EL (cell line): ENCODE data around the gene PWP1.
A peak's percentile ranks its signal among the peaks of the same experiment; 100 is the strongest.

Experiments used
- DNase-seq: peaks from one replicate; pipeline ENCODE4 v3.0.0-alpha.2; 2016

Gene PWP1

GRCh38 chr12:107685360-107686248 is at the start of gene PWP1:
Gene PWP1, plus strand, starts transcription at chr12:107685799. Its CDS starts 101 bp downstream, at chr12:107685900.
- peak; percentile 95 for DNase-seq

GRCh38 chr12:107641154-107641553 is 44.4 kb upstream of the PWP1 start:
- DNase-seq: no peak

DNA sequence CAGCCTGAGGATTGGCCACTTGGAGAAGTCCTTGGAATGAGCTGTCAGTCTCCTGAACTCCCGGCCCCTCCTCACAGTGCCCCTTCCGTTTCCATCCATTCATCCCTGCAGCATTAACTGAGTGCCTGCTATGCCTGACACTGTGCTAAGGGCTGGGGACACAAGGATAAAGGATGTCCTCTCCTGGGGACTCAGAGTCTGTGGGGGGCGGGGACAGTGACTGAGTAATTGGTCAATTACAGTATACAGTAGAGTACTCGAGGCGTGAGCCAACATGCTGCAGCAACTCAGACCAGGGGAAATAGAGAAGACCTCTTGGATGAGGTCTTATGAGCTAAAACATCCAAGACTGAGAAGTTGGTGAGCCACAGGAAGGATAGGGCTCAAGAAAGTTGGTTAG is 43.4 kb upstream of the PWP1 start:
- DNase-seq: no peak

DNA sequence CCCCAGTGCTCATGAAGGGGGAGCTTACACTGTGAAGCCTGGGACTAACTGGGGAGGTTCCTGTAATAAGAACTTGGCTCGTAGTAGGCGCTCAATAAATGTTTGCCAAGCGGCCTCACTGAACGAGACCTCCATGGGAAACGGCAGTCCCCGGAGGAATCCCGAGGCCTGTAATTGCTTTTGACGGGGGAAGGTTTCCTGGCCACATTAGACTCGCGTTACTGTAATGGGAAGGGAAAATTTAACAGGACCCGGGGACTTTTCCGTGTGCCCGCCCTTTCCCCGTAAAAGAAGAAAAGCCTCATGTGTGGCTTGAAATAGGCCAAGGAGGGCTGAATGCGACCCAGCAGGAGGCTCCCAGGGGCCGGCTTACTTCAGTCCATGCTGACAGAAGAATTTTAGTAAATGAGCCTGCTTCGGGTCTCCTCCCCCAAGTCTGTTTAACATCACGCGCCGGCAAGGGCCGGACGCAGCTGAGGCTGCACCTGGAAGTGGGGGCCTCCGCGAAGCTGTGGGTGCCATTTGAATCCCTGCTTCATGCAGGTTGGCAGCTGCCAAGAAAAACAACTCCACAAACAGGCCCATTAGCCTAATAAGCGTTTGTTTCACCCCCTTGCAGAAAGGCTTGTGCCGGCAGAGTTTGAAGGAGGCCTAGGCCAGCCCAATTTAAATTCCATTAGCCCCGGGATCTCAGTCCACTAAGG is 39.8 kb upstream of the PWP1 start:
- no peak for DNase-seq

DNA sequence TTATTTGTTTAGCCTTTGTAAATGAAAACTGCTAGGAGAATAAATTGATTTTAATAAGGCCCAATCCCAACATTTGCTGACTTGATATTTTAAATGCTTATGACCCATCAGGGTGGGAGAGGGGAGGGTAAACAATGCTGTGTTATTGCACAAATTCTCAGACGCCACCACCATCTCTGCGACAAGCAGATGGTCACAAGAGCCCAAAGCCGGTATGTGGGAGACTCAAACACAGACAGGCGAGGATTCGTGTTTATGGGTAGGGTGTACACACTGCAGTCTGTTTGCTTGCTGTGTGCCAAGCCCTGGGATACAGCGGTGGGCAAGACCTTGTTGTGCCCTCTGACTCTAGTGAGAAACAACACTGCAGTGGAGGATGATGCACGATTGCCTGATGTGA is 39.2 kb upstream of the PWP1 start:
- no peak for DNase-seq

DNA sequence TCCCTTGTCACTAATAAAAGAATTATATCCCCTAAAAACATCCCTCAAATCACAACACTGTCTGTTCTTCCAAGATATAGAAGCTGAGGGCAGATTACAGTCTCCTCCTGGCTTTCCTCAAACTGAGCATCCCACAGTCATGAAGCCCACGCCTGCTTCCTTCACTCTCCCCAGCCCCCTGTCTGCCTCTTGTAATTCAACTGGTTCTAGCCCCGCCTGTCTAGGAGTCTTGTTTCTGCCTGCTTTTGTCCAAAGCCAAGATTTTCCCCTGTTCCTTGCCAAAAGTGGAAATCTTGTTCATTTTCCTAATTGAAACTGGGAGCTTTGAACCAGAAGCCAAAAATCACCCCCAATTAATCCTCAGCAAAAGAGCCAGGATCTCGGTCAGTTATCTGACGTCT is 35.9 kb upstream of the PWP1 start:
- DNase-seq: no peak

GRCh38 chr12:107650977-107651376 is 34.6 kb upstream of the PWP1 start:
- DNase-seq: no peak

DNA sequence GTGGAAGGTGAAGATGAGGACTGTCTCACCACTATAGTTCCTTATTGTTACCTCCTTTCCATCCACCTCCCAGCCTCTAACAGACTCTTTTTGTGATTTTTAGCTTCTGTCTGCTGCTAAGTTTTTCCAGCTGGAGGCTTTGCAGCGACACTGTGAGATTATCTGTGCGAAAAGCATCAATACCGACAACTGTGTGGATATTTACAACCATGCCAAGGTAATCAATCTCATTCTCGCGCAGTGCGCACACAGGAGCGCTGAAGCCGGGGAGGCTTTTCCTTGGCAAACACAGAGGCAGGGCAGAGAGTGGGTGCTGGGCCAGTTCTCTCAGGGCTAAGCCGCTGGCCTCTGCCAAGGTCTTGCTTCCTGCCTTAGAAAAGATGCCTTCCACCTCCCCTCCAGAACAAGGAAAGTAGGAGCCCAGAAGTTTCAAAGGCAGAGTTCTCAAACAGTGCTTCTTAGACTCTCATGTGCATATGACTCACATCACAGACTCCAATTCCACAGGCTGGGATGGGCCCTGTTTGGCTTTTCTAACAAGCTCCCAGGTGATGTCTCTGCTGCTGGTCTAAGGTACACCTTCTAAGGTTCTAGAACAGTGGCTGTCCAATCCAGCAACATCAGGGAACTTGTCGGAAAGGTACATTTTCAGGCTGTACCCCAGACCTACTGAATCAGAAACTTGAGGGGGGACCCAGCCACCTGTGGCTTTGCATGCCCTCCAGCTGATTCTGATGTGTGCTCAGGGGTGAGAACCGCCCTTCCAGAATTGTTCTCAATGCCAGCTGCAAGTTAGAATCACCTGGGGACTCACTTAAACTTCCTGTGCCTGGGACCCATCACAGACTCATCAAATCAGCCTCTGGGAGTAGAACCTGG is 33.8 kb upstream of the PWP1 start:
- no peak for DNase-seq

GRCh38 chr12:107653519-107653918 is 32.1 kb upstream of the PWP1 start:
- DNase-seq: no peak

DNA sequence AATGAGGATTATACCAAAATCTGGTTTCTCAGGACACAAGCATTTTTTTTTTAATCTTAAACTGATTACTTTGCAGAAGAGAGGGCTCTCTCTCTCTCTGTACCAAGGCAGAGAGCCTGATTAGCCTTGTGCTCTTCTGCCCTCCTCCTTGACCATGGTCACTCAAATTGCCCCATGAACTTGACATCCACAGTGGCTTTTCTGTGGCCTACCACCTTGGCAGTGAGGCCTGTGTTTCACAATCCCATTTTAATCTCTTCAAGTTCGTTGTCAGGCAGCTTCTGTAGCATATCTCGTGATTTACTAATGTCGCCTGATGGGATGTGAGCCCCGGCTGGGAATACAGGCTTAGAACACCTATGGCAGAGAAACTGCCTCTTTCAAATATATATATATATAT is 30.7 kb upstream of the PWP1 start:
- DNase-seq: no peak

GRCh38 chr12:107655281-107656065 is 30.1 kb upstream of the PWP1 start:
- no peak for DNase-seq

DNA sequence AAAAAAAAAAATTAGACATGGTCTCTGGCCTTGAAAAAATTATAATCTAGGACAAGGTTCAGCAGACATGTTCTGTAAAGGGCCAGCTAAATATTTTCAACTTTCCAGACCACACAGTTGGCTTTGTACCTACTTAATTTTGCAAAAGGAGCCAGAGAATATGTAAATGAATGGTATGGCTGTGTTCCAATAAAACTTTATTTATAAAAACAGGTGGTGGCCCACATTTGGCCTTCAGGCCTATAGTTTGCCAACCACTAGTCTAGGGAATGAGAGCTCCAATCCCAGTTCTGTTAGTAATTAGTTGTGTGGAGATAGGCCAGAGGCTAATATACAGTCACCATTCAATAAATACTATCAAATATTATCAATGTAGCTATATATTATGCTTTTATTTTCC is 29.3 kb upstream of the PWP1 start:
- no peak for DNase-seq

DNA sequence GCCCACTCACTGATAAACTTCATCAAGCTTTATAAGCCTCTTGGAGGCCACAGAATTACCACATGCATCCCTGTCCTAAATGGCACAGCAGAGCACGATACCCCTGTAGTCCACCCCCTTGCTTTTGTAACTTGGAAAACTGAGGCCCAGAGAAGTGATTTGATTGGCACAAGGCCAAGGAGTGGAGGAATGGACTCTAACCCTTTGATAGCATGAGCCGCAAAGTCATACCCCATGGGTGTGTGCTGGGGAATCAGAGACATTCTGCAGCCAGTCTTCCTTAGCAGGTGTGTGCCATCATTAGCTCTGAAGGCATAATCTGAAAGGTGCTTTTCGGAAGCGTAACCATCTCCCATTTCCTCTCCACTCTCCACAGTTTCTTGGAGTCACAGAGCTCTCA is 28.5 kb upstream of the PWP1 start:
- DNase-seq: no peak

- no peak for DNase-seq
Measured at GRCh38 chr12:107657621-107658020, 28.0 kb upstream of the PWP1 start.

GRCh38 chr12:107660235-107660634 is 25.4 kb upstream of the PWP1 start:
- no peak for DNase-seq

DNA sequence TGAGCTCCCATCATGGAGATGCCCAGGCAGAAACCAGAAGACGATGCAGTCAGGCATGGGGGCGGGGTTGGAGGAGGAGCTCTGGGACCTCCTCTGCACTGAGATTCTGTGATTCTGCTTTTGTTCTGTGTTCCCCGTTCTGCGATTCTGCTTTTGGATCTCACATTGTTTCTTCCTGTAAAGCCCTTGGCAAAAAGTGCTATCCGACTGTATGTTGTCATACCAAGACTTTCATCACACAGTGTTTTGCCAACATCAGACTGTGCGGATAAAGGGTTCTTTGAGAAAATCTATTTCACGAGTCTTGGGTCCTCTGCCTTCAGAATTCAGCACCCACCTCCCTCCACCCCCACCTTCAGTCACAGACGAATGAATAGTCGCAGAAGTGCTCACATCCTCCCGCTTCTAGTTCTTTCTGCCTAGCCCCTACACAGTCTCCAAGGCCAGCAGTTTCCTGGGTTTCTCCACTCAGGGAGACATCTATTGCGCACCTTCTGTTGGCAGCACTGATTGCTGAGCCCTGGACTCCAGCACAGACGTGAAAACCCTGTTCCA is 24.7 kb upstream of the PWP1 start:
- no peak for DNase-seq

- no peak for DNase-seq
Measured at GRCh38 chr12:107661830-107662229, 23.8 kb upstream of the PWP1 start.

DNA sequence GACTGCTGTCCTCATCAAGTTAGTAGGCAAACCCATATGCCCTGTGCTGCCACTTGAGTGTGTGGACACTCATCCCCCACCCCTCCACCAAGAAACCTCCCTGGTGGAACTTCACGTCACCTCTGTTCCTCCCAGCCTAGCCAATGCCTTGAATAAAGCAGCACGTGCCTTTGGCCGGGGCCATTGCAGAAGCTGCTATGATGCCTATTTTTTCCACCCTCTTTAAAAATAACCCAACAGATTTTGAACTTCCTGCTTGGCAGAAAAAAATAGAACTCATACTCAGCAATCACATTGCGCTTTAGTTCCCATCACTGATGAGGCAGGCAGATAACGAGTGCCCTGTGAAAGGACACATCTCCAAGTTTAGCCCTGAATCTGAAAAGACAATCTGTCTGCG is 23.1 kb upstream of the PWP1 start:
- no peak for DNase-seq

- no peak for DNase-seq
Measured at GRCh38 chr12:107663277-107663676, 22.3 kb upstream of the PWP1 start.

DNA sequence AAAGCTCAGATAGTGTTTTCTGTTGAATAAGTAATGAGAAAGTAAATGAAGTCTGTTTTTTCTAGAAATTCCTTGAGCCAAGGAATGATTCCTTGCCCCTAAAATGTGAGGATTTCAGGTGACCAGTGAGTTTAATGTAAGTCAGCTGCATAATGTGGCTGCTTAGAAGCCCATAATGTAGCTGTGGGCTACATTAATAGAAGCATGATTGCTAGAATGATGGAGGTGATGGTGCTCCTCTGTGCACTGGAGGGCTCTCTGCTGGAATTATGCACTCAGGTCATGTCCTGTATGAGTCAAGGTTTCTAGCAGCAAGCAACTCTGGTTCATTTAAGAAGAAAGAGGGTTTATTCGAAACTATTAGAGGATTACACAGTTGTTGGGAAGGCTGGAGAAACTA is 19.6 kb upstream of the PWP1 start:
- no peak for DNase-seq

- no peak for DNase-seq
Measured at GRCh38 chr12:107667464-107667863, 18.1 kb upstream of the PWP1 start.
